Esophagus muscularis mucosa (tissue), 3 donors: Measurements from ENCODE around the gene ITPR1.

Source experiments
- CTCF ChIP-seq, 3 experiments: fragments of 200-600 bp in 2 of 3; fragments of 450-650 bp in 1 of 3; sonication (generic) in 2 of 3; IDR thresholded peaks; one replicate each; pipeline ENCODE4 v1.5.1; 2017 to 2019; ENCODE audit warnings: antibody characterized with exemption in 3 of 3, mild to moderate bottlenecking in 2 of 3, moderate library complexity in 1 of 3
- POLR2A ChIP-seq: fragments of 450-650 bp; IDR thresholded peaks from one replicate; pipeline ENCODE4 v1.6.1; 2017; ENCODE audit warnings: antibody characterized with exemption, moderate library complexity, mild to moderate bottlenecking, low read depth

GRCh38 chr3:4596612-4597011 is 103.5 kb downstream of the ITPR1 start:
- TF ChIP-seq POLR2A (no peak), CTCF (IDR thresholded peaks at IDR 0.05) (no peak)
